B cell (primary cell): ENCODE data around the gene KCNH3.

Source experiments
- CTCF ChIP-seq: fragments of 200-600 bp; IDR thresholded peaks from one replicate; pipeline ENCODE4 v1.8.0; 2022; ENCODE audit warnings: antibody characterized with exemption, mild to moderate bottlenecking
- EZH2 ChIP-seq: IDR thresholded peaks from 2 replicates; pipeline ENCODE4 v1.6.1; 2012; ENCODE audit warnings: borderline replicate concordance, low read depth, mild to moderate bottlenecking, moderate library complexity, low read length; ENCODE audit not compliant: insufficient read depth, poor library complexity, severe bottlenecking

GRCh38 chr12:49553512-49554088, 14.8 kb downstream of the KCNH3 start:
- peak; percentile 63 for TF ChIP-seq CTCF
- TF ChIP-seq EZH2: no peak
